Dendritic cell treated with granulocyte-macrophage colony-stimulating factor and Interleukin-4, amounts not matched to agents 40 ng/mL and 50 ng/mL, for 4 days (primary cell): ENCODE data around the gene LDB2.

Experiments
- H3K27ac Mint-ChIP-seq: one replicate; pipeline ENCODE4 v1.8.0; 2022; ENCODE audit warnings: mild to moderate bottlenecking, mixed read lengths
- H3K27me3 Mint-ChIP-seq: one replicate; pipeline ENCODE4 v1.8.0; 2022; ENCODE audit warnings: mild to moderate bottlenecking, mixed read lengths
- H3K36me3 Mint-ChIP-seq: one replicate; pipeline ENCODE4 v1.8.0; 2022; ENCODE audit warnings: low read depth, mixed read lengths
- H3K4me1 Mint-ChIP-seq: one replicate; pipeline ENCODE4 v1.8.0; 2022; ENCODE audit warnings: low read depth, mixed read lengths
- H3K4me3 Mint-ChIP-seq: one replicate; pipeline ENCODE4 v1.8.0; 2022; ENCODE audit warnings: mild to moderate bottlenecking, moderate library complexity, mixed read lengths
- H3K9me3 Mint-ChIP-seq: one replicate; pipeline ENCODE4 v1.8.0; 2022; ENCODE audit warnings: mixed read lengths
- intact Hi-C: fragments of 100-400 bp; cut with micrococcal nuclease; formaldehyde crosslinking; loops from one replicate; pipeline ENCODE4 v1.15.0; 2022

Gene LDB2

DNA sequence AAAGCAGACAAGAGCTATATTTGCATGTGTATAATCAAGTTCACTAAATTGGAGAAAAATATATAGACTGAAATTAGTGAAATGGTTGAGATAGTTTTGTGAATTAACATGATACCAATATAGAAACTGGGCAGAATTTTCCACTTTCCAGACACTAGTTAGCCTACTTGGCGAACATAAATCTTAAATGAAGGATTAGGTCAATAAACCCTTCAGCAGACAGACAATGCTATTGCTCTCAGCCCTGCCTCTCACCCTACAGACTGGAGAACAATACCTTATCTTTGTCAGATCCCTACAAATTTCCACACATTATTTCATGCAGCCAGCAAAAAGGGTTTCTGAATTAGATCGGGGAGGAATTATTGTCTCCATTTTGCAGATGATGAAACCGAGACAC, 435.8 kb downstream of the LDB2 start:
- no peak overlapping the region for H3K27ac Mint-ChIP-seq
- intact Hi-C loops = no loop called here
- H3K4me3 Mint-ChIP-seq = no peak overlapping the region
- H3K9me3 Mint-ChIP-seq = no peaks in the 10 kb centered on the region
- H3K27me3 Mint-ChIP-seq = no peaks in the 10 kb centered on the region
- no peaks in the 10 kb centered on the region for H3K36me3 Mint-ChIP-seq
- no peaks in the 10 kb centered on the region for H3K4me1 Mint-ChIP-seq

DNA sequence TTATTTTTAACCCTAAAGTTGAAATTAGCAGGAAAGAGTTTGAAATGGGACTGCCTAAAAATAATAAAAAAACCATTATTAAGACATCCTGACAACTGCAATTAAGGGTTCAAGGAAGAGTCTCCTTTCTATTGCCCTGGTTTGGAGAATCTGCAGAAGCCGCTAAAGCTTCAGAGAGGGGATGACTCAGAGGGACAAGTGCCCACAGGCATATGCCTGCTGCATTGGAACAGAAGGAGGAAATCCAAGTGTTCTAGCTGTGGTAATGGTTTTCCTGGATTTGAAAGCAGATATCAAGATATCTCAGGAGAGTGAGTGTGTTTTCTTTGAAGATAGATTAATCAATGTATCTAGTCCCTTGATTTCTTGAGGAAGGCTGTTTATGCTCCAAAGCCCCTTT, 437.1 kb downstream of the LDB2 start:
- Mint-ChIP-seq H3K27me3 (no peaks in the 10 kb centered on the region), H3K27ac (no peak overlapping the region), H3K36me3 (no peaks in the 10 kb centered on the region), H3K4me1 (no peaks in the 10 kb centered on the region), H3K4me3 (no peak overlapping the region), H3K9me3 (no peaks in the 10 kb centered on the region)
- intact Hi-C loops = no loop called here

DNA sequence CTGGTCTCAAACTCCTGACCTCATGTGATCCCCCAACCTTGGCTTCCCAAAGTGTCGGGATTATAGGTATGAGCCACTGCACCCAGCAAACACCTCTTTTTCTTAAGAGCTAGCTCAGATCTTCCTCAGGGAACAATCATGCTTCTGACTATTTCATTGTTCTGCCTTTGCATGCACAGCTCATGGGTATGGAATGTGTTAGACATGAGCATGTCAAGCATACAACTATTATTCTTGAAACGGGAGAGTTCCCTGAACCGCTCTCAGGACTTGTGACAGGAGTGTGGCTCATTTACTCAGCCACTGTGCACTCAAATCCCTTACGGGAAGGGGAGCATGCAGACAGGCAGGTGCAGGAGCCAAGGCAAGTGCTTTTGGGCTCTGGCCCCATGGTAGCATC, 440.5 kb downstream of the LDB2 start:
- H3K4me1 Mint-ChIP-seq = no peaks in the 10 kb centered on the region
- intact Hi-C loops = no loop called here
- H3K9me3 Mint-ChIP-seq = no peaks in the 10 kb centered on the region
- H3K36me3 Mint-ChIP-seq = no peaks in the 10 kb centered on the region
- H3K27ac Mint-ChIP-seq = no peak overlapping the region
- H3K27me3 Mint-ChIP-seq = no peaks in the 10 kb centered on the region
- H3K4me3 Mint-ChIP-seq = no peak overlapping the region
